ENCODE measurements around the gene ATAD5. TPM values are rescaled to one million over a fixed set of nuclear protein-coding genes. Genes with fewer than 3 reads are reported as not detected.

Gene ATAD5, protein sequence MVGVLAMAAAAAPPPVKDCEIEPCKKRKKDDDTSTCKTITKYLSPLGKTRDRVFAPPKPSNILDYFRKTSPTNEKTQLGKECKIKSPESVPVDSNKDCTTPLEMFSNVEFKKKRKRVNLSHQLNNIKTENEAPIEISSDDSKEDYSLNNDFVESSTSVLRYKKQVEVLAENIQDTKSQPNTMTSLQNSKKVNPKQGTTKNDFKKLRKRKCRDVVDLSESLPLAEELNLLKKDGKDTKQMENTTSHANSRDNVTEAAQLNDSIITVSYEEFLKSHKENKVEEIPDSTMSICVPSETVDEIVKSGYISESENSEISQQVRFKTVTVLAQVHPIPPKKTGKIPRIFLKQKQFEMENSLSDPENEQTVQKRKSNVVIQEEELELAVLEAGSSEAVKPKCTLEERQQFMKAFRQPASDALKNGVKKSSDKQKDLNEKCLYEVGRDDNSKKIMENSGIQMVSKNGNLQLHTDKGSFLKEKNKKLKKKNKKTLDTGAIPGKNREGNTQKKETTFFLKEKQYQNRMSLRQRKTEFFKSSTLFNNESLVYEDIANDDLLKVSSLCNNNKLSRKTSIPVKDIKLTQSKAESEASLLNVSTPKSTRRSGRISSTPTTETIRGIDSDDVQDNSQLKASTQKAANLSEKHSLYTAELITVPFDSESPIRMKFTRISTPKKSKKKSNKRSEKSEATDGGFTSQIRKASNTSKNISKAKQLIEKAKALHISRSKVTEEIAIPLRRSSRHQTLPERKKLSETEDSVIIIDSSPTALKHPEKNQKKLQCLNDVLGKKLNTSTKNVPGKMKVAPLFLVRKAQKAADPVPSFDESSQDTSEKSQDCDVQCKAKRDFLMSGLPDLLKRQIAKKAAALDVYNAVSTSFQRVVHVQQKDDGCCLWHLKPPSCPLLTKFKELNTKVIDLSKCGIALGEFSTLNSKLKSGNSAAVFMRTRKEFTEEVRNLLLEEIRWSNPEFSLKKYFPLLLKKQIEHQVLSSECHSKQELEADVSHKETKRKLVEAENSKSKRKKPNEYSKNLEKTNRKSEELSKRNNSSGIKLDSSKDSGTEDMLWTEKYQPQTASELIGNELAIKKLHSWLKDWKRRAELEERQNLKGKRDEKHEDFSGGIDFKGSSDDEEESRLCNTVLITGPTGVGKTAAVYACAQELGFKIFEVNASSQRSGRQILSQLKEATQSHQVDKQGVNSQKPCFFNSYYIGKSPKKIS (N-terminal part only)
- 2.3 and 3.4 TPM in 2 replicates for total RNA-seq

DNA sequence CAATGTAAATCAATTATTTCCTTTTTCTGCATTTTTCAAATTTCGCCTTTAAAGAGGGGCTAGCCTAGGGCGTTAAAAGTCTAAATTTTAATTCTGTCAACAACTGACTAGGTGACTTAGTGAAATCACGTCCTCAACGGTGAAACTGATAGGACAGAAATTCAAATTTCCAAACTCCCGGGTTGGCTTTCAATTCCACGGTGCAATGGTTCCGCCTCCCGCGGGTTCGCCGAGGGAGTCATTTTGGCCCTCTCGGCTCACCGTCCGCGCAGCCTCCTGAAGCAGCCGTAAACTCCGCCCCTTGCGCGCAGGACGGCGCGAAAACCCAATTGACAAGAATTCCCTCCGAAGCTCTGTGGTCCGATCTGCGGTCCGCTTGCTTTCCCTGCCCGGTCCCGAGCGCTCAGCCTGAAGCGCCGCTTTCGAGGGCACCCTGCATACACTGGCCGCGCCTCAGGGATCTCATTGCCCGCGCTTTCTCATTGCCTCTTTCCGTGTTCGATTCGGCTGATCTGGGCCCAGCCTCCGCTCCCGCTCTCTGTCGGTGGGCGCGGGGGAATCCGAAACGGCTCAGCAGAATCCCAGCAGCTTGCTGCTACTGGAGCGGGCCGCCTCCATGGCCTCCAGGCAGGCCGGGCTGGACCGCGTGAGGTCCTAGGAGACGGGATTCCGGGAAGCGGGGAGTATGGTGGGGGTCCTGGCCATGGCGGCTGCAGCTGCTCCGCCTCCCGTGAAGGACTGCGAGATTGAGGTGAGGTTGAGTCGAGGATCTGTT is at the start of gene ATAD5:
Gene ATAD5 (plus strand): TSS at position 304 of the 775 bp plus-strand sequence. CDS start 382 bp downstream, at position 686.

DNA sequence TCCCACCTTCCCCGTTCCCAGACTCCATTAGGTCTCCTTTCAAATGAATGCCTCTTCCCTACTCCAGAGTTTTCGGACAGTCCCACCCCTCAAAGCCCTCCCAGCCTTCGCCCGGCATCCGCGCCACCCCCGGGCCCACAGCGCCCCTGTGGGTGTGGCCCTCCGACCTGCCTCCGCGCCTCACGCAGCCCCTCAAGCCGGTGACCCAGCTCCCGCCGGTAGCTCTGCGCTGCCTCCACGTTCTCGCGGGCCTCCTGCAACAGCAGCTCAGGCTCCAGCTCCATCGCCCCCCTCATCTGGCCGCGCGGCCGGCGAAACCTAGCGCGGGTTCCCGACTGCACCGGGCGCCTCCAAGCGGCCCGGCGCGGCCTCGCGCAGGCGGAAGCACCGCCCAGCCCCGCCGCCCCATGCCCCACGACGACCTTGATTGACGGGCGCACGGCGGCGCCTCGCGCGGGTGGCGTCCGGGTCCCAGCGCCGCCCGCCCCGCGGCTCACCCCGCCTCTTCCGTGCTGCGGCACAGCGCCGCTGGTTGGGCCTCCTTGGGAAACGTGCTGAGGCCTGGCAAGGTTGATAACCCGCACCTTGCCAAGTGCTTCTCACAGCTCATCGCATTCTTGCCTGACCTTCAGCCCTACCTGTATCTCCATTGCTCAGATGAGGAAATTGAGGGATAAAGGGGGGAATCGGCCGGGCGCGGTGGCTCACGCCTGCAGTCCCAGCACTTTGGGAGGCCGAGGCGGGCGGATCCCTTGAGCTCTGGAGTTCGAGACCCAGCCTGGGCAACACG is 7.2 kb upstream of the ATAD5 start, which contains the start of gene CRLF3:
Gene CRLF3 (minus strand): TSS at position 337 of the 790 bp plus-strand sequence. CDS start 41 bp downstream, at position 296.

GRCh38 chr17:30906101-30906911 is 74.5 kb downstream of the ATAD5 start, which contains the start of gene TEFM:
TEFM (minus strand) TSS chr17:30906238; CDS start chr17:30906198, 40 bp downstream.

GRCh38 chr17:30921544-30922196 is 89.9 kb downstream of the ATAD5 start, which contains the start of gene ADAP2:
ADAP2 (plus strand) TSS chr17:30921945; CDS start chr17:30922015, 70 bp downstream.

Other genes starting within 250 kb of the ATAD5 start
- 20.7 and 24.5 TPM in 2 replicates for gene CRLF3, start 7.3 kb upstream of the ATAD5 start, total RNA-seq
- gene TEFM, start 74.3 kb downstream of the ATAD5 start, total RNA-seq = 6.2 and 10.2 TPM in 2 replicates
- gene ADAP2, start 90.0 kb downstream of the ATAD5 start, total RNA-seq = 0.13 and 0.16 TPM in 2 replicates
- 2.7 and 5.5 TPM in 2 replicates for gene RNF135, start 139.1 kb downstream of the ATAD5 start, total RNA-seq